Measurements from ENCODE around the gene LZTR1.

GRCh38 chr22:20960609-20961008 lies 21.5 kb upstream of the LZTR1 start:
- no peak for TF ChIP-seq POLR2A (IDR thresholded peaks at IDR 0.05; ENCODE audit: low read depth, low read length)
- TF ChIP-seq SPI1 (IDR thresholded peaks at IDR 0.05; ENCODE audit: low read depth, low read length) = no peak
- TF ChIP-seq POLR2AphosphoS5 (IDR thresholded peaks at IDR 0.05; ENCODE audit: low read depth, low read length) = no peak
- TF ChIP-seq TAF1 (IDR thresholded peaks at IDR 0.05; ENCODE audit: low read depth, low read length) = no peak
- TF ChIP-seq PAX5 (IDR thresholded peaks at IDR 0.05; ENCODE audit: insufficient read depth, low read length, severe bottlenecking) = no peak

Measured in GM12891 (cell line).